ENCODE data around the gene HACL1.

- TF ChIP-seq YY1 (IDR thresholded peaks at IDR 0.05; ENCODE audit: extremely low read depth, insufficient replicate concordance, low read depth, low read length), result no peak
- TF ChIP-seq CTCF (IDR thresholded peaks at IDR 0.05 in 2 of 3, conservative IDR thresholded peaks at IDR 0.05 in 1 of 3; ENCODE audit: borderline replicate concordance in 1 of 3, insufficient read depth in 1 of 3, low read depth in 2 of 3, low read length in 2 of 3), result no peak
- TF ChIP-seq EZH2phosphoT487 (IDR thresholded peaks at IDR 0.05; ENCODE audit: borderline replicate concordance), result no peak
- no peak for TF ChIP-seq REST (IDR thresholded peaks at IDR 0.05; ENCODE audit: low read depth)
- TF ChIP-seq RAD21 (IDR thresholded peaks at IDR 0.05; ENCODE audit: low read depth), result no peak
- TF ChIP-seq POLR2A (IDR thresholded peaks at IDR 0.05; ENCODE audit: borderline replicate concordance, extremely low read depth, insufficient read depth, insufficient read length), result no peak
- no peak for TF ChIP-seq EGR1 (IDR thresholded peaks at IDR 0.05; ENCODE audit: low read depth)
- TF ChIP-seq EZH2 (IDR thresholded peaks at IDR 0.05), result no peak
- no peak for TF ChIP-seq POLR2AphosphoS5 (IDR thresholded peaks at IDR 0.05; ENCODE audit: low read depth, low read length)
- no peak for TF ChIP-seq CEBPB (IDR thresholded peaks at IDR 0.05; ENCODE audit: low read depth)
Measured at GRCh38 chr3:15623535-15624440, 22.4 kb upstream of the HACL1 start.
